GM21526 (cell line): ENCODE measurements around the gene HDLBP.

Experiments used
- ATAC-seq: cut with Tn5 transposase; IDR thresholded peaks from one replicate; pipeline ENCODE4 v1.9.1; 2021; ENCODE audit warnings: moderate library complexity; ENCODE audit not compliant: unreplicated experiment, low FRiP score

Gene HDLBP

DNA sequence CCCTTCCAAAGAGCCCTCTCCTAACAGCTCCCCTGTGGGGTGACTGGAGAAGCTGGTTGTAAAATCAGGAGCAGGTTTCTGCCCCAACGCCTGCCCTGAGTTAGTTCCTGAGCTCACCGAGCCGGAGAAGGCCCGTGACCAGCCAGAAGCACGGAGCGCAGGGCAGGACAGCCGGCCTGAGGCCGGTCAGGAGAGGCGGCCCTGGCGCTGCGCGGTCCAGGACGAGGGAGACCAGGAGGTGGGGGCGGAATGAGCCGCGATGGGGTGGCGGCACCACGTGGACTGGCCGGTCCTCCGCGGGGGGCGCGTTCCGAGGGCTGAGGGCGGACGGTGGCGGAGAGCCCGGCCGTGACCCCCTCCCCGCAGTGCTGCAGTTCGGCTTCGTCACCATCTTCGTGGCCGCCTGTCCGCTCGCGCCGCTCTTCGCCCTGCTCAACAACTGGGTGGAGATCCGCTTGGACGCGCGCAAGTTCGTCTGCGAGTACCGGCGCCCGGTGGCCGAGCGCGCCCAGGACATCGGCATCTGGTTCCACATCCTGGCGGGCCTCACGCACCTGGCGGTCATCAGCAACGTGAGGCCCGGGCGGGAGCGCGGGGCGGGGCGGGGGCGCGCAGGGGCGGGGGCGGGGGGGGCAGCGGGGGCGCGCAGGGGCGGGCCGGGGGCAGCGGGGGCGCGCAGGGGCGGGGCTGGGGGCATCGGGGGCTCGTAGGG is 98.0 kb downstream of the HDLBP start:
- ATAC-seq = peak; percentile 43

DNA sequence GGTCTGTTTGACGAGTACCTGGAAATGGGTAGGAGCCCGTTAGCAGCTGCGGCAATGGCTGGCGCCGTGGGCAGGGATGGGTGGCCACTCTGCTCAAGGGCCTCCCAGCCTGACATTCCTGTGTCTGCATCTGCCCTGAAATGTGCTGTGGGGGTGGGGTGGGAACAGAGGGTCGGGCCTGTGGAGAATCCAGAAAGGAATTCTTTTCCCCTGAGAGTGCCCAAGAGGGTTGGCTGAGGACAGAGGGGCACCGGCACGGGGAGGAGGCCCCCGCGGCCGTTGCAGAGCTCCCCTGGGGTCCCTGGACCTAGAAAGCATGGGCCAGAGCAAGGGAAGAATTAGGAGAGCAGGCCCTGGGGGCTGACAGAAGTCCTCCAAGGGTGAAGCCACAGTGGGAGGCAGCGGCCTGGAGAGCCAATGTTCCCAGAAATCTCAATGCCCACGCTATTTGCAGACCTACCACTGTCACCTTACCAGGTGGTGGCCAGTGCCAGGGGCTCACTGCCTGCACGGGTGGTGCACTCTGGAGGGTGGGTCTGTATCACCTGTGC is 99.2 kb downstream of the HDLBP start:
- ATAC-seq = no peak

DNA sequence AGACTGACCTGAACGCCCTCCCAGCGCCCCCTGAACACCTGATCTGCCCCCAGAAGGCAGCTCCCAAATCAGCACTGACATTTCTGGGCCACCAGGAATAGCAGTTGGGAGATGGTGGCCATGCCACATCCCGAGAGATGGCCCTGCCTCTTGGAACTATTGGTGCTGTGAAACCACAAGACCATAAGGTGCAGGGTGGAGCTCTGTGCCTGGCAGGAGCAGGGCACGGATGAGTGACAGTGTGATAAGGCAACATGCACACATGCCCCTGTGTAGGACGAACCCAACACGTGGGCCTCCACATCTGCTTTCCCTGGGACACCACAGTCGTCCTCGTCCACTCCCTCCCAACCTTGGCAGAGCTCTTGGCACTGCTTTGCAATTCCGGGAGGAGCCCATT is 100.1 kb downstream of the HDLBP start:
- ATAC-seq = no peak

DNA sequence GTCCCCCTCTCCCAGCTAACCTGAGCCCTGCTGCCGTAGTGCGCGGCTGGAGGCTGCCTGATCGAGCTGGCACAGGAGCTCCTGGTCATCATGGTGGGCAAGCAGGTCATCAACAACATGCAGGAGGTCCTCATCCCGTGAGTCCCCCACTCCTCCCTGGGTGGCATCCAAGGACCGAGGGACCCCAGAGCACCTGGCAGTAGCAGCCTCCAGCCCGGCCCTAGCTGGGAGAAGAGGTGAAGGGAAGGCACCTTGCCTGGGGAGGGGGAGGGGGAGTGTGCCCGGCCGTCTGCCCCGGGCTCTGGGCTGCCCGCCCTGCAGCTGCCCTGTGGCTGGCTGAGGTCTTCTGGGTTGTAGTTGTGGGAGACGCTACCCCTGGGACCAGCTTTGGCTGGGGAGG is 100.7 kb downstream of the HDLBP start:
- ATAC-seq = no peak

DNA sequence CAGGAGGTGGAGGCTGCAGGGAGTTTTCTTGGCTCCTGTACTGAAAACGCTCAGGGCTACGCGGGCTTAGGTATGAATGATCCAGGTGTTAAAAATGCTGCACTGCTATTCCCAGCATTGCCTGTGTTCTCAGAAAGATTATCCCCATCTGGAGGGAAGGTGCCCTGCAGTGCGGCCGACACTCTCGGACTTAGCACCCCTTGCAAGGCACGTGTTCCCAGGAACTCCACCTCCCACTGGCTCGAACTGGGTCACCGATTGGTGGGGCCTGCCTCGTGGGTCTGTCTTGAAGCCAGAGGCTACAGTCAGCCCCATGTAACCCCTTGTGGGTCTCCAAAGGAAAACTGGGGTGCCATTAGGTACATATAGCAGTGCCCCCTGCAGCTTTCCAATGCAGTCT is 101.3 kb downstream of the HDLBP start:
- ATAC-seq = no peak

DNA sequence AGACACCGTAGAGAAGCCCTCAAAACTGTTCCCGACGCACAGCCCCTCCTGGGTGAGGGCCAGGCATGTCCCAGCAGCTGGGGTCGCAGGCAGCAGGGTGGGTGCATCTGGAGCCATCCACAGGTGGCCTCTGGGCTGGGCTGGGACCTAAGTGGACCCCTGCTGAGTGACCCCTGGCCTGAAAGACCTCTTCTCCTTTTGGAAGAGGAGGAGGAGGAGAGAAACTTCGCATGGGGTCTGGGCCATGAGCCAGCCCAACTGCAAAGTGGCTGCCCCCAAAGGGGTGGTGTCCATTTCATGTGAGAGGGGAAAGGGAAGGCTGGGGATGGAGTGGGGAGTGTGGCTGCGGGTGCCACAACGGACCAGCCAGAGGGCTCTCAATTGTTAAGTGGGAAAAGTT is 101.9 kb downstream of the HDLBP start:
- no peak for ATAC-seq

DNA sequence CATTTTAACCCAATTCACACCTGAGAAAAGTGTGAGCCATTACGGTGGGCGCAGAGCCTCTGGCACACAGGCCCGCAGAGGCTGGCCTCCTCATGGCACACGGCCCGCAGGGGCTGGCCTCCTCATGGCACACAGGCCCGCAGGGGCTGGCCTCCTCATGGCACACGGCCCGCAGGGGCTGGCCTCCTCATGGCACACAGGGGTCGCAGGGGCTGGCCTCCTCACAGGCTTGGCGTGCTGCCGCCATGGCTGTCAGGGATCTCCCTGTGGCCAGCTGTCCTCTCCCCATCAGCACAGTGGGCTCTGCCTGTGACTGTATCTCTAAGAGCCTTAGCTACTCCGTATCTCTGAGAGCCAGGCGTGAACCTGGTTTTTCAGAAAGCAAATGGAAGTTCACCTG is 102.4 kb downstream of the HDLBP start:
- no peak for ATAC-seq

DNA sequence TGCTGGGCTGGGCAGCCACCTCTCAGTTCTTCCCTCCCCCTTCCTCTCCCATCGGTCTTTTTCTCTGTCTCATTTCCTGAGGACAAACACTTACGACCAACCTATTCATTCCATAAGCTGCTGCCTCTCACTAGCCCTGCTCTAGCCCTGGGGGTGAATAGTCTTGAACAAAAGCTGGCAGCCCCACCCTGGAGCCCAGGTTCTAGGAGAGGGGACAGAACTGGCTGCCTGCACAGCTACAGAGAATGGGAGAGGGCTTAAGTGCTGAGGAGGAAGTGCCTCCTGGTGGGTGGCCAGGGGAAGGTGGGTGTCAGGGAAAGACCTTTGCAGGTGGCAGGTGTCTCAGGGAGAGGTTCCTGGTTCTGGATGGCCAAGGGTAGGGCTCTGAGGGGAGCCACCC is 104.2 kb downstream of the HDLBP start:
- no peak for ATAC-seq

DNA sequence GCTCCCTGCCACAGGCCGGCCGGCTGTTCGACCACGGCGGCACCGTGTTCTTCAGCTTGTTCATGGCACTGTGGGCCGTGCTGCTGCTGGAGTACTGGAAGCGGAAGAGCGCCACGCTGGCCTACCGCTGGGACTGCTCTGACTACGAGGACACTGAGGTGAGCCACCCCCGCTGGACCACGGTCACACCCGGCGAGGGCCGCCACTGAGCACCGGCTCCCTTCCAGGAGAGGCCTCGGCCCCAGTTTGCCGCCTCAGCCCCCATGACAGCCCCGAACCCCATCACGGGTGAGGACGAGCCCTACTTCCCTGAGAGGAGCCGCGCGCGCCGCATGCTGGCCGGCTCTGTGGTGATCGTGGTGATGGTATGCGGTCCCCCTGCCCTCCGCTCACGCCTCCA is 106.2 kb downstream of the HDLBP start:
- no peak for ATAC-seq

DNA sequence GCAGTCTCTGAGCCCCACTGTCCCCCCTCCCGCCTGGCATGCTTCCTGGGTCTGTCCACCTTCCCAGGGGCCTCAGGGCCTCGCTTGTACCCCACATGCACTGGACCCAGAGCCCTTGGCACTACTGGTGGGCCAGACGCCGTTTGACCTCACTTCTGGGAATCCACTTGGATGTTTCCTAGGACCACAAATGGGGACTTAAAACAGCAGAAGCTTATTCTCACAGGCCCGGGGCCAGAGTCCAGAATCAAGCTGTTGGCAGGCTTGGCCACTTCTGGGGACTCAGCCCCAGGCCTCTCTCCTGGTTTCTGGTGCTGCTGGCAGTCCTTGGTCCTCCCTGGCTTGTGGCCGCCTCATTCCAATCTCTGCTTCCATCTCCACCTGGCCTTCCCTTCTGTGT is 107.4 kb downstream of the HDLBP start:
- no peak for ATAC-seq

DNA sequence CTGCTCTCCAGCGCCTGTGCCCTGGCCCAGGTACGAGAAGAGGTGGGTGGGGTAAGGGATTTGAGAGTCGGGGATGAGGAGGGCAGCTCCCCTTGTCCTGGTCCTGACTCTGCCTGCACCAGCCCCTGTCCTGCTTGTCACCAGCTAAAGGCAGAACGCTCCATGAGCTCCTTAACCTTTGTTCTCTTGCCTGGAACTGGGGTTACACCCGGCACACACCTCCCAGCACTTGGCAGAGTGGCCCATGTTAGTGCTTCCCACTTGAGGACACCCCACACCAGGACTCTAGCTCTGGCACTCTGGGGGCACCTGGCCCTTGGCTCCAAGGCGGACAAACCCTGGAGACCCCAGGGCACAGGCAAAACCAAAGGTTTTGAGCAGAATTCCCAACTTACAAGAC is 107.8 kb downstream of the HDLBP start:
- ATAC-seq = no peak

DNA sequence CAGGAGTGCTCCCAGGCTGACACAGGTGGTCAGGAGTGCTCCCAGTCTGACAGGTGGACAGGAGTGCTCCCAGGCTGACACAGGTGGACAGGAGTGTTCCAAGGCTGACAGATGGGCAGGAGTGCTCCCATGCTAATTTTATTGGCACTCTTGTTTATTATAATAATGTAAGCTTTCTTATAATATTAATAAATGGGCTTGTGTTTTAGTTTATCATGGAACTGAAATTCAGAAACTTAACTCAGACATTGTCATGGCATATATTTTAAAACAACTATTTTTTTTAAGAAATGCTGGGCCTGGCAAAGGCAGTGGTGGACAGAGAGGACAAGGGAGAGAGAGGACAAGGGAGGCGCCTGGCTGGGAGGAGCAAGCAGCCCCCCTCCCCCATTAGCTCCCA is 108.3 kb downstream of the HDLBP start:
- no peak for ATAC-seq

DNA sequence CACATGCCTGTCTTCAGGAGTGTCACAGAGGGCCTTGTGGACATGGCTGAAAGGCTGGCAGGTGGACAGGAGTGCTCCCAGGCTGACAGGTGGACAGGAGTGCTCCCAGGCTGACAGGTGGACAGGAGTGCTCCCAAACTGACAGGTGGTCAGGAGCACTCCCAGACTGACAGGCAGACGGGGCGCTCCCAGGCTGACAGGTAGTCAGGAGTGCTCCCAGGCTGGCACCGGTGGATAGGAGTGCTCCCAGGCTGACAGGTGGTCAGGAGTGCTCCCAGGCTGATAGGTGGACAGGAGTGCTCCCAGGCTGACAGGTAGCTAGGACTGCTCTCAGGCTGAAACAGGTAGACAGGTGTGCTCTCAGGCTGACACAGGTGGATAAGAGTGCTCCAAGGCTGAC is 110.4 kb downstream of the HDLBP start:
- ATAC-seq = no peak

DNA sequence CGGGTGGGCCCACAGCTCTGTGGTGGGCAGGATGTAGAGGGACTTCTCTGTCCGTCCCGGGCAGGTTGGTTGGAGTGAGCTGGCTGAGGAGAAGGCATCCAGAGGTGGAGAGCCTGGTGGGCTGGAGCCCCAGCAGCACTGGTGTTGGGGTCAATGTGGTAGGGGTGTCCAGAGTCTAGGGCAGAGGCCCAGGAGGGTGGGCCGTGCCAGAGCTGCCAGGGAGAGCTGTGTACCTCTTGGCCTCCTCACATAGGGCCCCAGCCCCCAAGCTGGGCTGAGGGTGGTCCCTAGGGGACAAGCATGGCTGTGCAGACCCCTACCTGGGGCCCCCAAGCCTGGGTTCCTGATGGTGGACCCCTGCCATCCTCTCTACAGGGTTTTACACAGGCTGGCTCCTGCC is 111.0 kb downstream of the HDLBP start:
- no peak for ATAC-seq

DNA sequence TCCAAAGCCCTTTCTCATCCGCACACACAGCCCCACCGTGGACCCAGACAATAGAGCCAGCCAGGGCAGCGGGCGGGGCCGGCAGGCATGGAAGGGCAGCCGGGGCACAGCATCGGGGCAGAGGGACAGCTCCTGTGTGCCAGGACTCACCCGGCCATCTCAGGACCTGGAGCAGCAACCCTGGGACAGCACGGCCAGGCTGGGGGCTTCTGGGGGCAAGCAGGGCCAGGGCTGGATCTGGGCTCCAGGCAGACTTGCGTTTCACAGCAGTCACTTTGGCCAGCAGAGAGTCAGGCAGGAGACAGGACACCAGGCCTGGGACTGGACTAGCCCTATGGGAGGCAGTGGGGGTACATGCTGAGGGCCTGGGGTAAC is 111.5 kb downstream of the HDLBP start:
- no peak for ATAC-seq

DNA sequence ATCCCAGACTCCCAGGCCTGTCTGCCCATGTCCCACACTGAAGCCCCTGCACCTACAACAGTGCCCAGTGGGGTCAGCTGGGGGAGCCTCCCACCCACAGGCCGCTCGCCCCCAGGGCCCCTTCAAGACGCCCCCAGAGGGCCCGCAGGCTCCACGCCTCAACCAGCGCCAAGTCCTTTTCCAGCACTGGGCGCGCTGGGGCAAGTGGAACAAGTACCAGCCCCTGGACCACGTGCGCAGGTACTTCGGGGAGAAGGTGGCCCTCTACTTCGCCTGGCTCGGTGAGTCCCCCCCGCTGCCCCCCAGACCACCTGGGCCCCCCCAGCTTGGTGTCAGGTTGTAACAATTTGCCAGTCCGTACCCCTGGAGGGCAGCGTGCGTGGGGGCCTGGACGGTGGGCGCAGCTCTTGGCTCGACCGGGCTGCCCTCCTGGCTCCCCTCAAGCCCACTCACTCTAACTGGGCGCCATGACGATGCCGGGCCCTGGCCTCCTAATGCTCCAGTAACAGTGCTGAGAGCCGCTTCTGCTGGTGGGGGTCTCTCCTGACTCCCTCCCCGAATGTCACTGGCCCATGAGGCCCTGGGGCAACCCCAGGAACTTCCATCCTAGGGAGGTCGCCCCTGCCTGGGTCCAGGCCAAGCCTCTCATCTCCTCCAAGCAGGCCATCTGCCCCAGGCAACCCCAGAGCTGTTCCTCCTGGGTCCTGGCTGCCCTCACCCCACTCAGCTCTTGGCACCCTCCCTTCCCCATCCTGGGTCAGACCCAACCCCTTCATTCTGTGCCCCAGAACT is 112.1 kb downstream of the HDLBP start:
- no peak for ATAC-seq

DNA sequence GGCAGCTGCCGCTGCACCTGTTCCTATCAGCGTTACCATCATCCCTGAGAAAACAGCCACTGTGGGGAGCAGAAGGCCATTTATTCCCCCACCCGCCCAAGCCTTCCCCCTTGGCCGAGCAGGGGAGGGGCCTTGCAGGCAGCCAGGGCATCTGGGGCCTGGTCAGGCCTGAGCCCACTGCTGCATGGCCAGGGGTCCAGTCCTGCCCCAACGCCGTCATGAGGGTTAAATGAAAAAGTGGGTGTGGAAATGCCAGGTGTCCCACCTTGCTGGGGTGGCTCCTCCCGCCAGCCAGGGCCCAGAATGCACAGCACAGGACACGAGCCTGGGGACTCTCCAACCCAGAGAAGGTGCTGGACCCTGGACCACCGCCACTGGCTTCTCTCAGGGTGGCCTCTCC is 112.8 kb downstream of the HDLBP start:
- ATAC-seq = no peak

DNA sequence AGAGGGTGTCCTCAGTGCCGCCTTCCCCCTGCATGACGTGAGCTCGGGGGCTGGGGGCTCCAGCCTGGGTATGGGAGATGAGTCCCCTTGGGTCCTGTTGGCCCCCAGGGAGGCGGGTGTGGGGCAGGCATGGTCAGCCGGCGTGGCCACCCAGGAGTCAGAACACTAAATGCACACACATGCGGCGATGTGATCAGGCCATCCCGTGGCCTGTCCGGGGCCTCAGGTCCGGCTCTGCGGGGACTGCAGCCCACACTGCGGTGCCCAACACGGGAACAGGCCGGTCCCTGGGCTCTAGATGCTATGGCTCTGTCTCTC is 113.2 kb downstream of the HDLBP start:
- no peak for ATAC-seq

DNA sequence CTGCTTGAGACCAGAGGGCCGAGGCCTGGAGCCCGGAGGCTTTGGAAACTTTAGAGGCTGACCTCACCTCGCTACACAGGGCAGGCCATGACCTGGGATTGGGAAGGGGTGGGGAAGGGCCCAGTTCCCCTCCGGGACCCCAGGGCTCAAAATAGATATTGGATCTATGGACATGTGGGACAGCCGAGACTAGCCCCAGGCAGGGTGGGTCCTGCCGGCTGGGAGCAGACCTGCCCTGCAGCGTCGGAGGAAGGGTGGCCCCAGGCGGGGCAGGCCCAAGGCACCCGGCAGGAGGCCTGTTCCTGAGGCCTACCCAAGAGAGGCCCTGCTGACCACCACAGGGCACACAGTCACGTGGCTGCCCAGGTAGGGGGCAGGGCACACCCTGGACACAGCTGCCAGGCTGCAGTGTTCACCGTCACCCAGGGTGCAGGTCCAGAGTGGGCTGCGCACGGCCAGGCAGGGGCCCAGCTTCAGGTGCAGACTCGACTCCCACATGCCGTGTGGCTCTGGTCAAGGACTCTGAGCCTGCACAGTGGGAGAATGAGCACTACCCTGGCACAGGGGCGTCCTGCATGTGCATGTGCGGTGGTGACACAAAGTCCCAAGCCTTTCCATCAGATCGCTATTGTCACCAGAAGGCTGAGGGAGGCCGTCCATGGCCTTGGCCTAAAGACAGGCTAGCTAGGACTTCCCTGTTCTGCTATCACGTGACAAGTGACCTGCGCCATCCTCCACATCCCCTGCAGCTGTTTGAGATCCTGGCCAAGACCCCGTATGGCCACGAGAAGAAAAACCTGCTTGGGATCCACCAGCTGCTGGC is 113.8 kb downstream of the HDLBP start:
- no peak for ATAC-seq

DNA sequence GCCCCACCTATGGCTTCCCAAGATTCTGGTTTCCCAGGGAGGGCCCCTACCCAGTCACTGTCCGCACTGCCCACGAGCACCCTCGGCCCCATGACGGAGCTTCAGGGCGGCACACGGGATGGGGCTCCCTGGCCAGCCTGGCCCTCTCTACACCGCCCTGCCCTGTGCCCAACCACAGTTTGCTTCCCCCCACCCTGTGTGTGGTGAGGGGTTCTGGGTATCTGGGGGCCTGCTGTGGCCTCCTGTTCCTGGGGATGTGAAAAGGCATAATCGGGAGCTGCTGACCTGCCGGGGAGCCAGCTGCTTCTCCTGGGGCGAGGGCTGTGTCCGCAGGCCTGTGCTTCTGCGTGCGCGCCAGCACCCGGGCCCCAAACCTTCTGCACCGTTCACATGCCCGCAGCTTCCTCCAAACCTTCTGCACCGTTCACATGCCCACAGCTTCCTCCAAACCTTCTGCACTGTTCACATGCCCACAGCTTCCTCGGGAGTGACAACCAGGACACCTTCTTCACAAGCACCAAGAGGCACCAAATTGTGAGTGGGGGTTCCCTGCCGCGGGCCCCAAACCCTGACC is 114.6 kb downstream of the HDLBP start:
- no peak for ATAC-seq
